Left lung (tissue), 10 donors: ENCODE measurements around the gene NBPF3. TPM values are rescaled to one million over a fixed set of nuclear protein-coding genes. Genes with fewer than 3 reads are reported as not detected.

Experiments
- ATAC-seq: fragments of 200-7000 bp; cut with Tn5 transposase; one replicate; pipeline ENCODE4 v1.9.1; 2020; ENCODE audit warnings: moderate library complexity
- DNase-seq, 4 donors: peaks; one replicate each; pipeline ENCODE4 v3.0.0-alpha.2; 2013 to 2020
- H3K27ac ChIP-seq, 2 donors: fragments of 200-600 bp; sonication (generic) in 1 of 2; one replicate each; pipeline versions ENCODE4 v1.5.0 to v1.8.0; 2020 to 2021
- H3K27me3 ChIP-seq, 2 donors: fragments of 200-600 bp; sonication (generic) in 1 of 2; one replicate each; pipeline versions ENCODE4 v1.5.0 to v1.8.0; 2020 to 2021
- H3K36me3 ChIP-seq, 2 donors: fragments of 200-600 bp; sonication (generic) in 1 of 2; one replicate each; pipeline versions ENCODE4 v1.5.0 to v1.8.0; 2020 to 2021
- H3K4me1 ChIP-seq, 2 donors: fragments of 200-600 bp; one replicate each; pipeline ENCODE4 v1.8.0; 2021
- H3K4me3 ChIP-seq, 2 donors: fragments of 200-600 bp; sonication (generic) in 1 of 2; one replicate each; pipeline versions ENCODE4 v1.5.0 to v1.8.0; 2020 to 2021; ENCODE audit warnings: mild to moderate bottlenecking in 1 of 2
- H3K9me3 ChIP-seq, 2 donors: fragments of 200-600 bp; sonication (generic) in 1 of 2; one replicate each; pipeline versions ENCODE4 v1.5.0 to v1.8.0; 2020 to 2021
- CTCF ChIP-seq, 2 donors: fragments of 200-600 bp; sonication (generic) in 1 of 2; IDR thresholded peaks; one replicate each; pipeline versions ENCODE4 v1.5.0 to v1.8.0; 2021; ENCODE audit warnings: antibody characterized with exemption in 2 of 2
- intact Hi-C, 2 donors: fragments of 100-400 bp; cut with DNase I; formaldehyde crosslinking; loops; one replicate each; pipeline versions ENCODE4 v1.11.2 to v1.14.2; 2022
- polyA plus RNA-seq, 6 donors: library from polyadenylated mRNA; unstranded; fragments of 120-200 nt; gene quantifications; one replicate each; pipeline ENCODE4 v1.2.1, GENCODE V29; 2013; ENCODE audit not compliant: insufficient read length in 6 of 6
- total RNA-seq, 2 donors: library from RNA; stranded (reverse); fragmentation: NEBNext Ultra II Directional; extraction: Animal tissue kit (Norgen Biotek cat#: 25700); gene quantifications; one replicate each; pipeline ENCODE4 v1.2.1, GENCODE V29; 2021
- donor health status: DM: no; HTN: yes; CAD: no.
- donor health status: DM: no; HTN: no; CAD: no.

NBPF3 gene
- total and polyA plus RNA-seq, 8 donors: 3.6 to 23.5 (median 16.5) TPM

GRCh38 chr1:21496886-21497285 lies 56.9 kb downstream of the NBPF3 start:
- no peak overlapping the region for H3K27ac ChIP-seq
- H3K27me3 ChIP-seq: peaks cover 0 to 9% of the 10 kb centered on the region in 2 donors
- ATAC-seq: no peak
- H3K36me3 ChIP-seq: no peaks in the 10 kb centered on the region
- H3K4me1 ChIP-seq: no peaks in the 10 kb centered on the region
- intact Hi-C loops: no loop called here
- no peaks in the 10 kb centered on the region for H3K9me3 ChIP-seq
- H3K4me3 ChIP-seq: no peak overlapping the region
- no peak for TF ChIP-seq CTCF (IDR thresholded peaks at IDR 0.05)
- DNase-seq: no peak

- Histone ChIP-seq H3K4me3 (no peak overlapping the region), H3K36me3 (no peaks in the 10 kb centered on the region), H3K4me1 (no peaks in the 10 kb centered on the region), H3K27ac (no peak overlapping the region), H3K27me3 (peaks cover 0 to 9% of the 10 kb centered on the region in 2 donors), H3K9me3 (no peaks in the 10 kb centered on the region)
- TF ChIP-seq CTCF (IDR thresholded peaks at IDR 0.05): no peak
- ATAC-seq (no peak), DNase-seq (no peak)
- intact Hi-C loops: no loop called here
These were observed 57.6 kb downstream of the NBPF3 start for GRCh38 chr1:21497466-21498061.

- intact Hi-C loops: no loop called here
These were observed 59.5 kb downstream of the NBPF3 start for GRCh38 chr1:21499283-21499950.

GRCh38 chr1:21503706-21504377 lies 63.9 kb downstream of the NBPF3 start:
- no peak overlapping the region for H3K27ac ChIP-seq
- no peak for TF ChIP-seq CTCF (IDR thresholded peaks at IDR 0.05)
- no peaks in the 10 kb centered on the region for H3K9me3 ChIP-seq
- intact Hi-C loops: loop anchor here in 1 of 2 donors (10.0 kb wide), 1 partner anchor 91 kb away; no protein-coding TSS in a partner anchor
- peaks cover 0 to 4% of the 10 kb centered on the region in 2 donors for H3K4me1 ChIP-seq
- H3K4me3 ChIP-seq: no peak overlapping the region
- peaks cover 7 to 40% of the 10 kb centered on the region in 2 donors for H3K27me3 ChIP-seq
- DNase-seq (peak in 1 of 4 donors; percentile 54), ATAC-seq (no peak)
- H3K36me3 ChIP-seq: no peaks in the 10 kb centered on the region

More at GRCh38 chr1:21499283-21499950, 59.5 kb downstream of the NBPF3 start:
- peaks cover 0 to 8% of the 10 kb centered on the region in 2 donors for H3K27me3 ChIP-seq
- no peak overlapping the region for H3K4me3 ChIP-seq
- no peaks in the 10 kb centered on the region for H3K4me1 ChIP-seq
- TF ChIP-seq CTCF (IDR thresholded peaks at IDR 0.05): no peak
- DNase-seq (no peak), ATAC-seq (peak; percentile 30)
- no peak overlapping the region for H3K27ac ChIP-seq
- no peaks in the 10 kb centered on the region for H3K36me3 ChIP-seq
- H3K9me3 ChIP-seq: no peaks in the 10 kb centered on the region

- intact Hi-C loops: loop anchor here in 1 of 2 donors (10.0 kb wide), 1 partner anchor 88 kb away; no protein-coding TSS in a partner anchor
- TF ChIP-seq CTCF (IDR thresholded peaks at IDR 0.05): no peak
- no peak for ATAC-seq
- Histone ChIP-seq H3K27me3 (peaks cover 8 to 70% of the 10 kb centered on the region in 2 donors), H3K9me3 (no peaks in the 10 kb centered on the region), H3K27ac (no peak overlapping the region), H3K36me3 (no peaks in the 10 kb centered on the region), H3K4me1 (peaks cover 18 to 27% of the 10 kb centered on the region in 2 donors), H3K4me3 (no peak overlapping the region)
- DNase-seq: no peak
These were observed 66.9 kb downstream of the NBPF3 start for GRCh38 chr1:21506804-21507203.
